ENCODE measurements around the gene DPM3.

DNA sequence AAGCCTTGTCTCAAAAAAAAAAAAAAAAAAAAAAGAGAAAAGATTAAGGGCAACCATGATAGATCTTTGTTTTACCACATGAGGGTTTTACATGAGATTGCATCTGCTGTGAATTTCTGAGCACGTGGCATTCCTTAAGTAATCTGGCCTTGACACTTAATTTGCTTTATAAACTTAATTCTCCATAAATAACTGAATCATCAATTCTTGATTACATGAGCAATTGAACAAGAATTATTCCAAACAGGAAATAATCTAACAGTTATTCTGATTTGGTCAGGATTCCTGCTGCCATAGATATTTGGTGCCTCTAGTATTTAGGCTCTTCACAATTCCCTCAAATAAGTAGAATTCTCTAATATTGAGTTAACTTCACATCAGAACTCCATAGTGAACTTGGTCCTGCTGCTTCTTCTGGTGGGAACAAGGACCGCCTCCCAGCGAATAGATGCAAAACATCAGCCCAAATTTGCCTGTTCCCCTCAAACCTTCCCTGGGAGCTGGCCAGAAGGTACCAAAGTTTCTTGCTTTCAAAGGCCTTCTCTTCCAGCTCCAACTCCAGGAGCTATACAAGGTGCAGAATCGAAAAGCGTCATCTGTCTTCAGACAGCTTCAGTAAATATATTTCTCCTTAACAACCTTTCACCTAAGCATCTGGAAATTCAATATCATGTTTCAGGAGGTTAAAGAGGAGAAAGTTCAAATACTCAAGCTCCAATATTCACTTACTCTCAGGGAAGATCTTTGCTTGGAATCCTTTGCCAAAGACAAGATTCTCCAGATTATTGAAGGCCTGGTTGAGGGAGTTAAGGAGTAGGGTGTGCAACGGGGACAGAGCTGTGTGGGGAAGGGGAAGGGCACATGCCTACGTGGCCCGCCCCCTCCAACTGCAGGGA is 31.8 kb upstream of the DPM3 start:
- TF ChIP-seq, protein P1, sequence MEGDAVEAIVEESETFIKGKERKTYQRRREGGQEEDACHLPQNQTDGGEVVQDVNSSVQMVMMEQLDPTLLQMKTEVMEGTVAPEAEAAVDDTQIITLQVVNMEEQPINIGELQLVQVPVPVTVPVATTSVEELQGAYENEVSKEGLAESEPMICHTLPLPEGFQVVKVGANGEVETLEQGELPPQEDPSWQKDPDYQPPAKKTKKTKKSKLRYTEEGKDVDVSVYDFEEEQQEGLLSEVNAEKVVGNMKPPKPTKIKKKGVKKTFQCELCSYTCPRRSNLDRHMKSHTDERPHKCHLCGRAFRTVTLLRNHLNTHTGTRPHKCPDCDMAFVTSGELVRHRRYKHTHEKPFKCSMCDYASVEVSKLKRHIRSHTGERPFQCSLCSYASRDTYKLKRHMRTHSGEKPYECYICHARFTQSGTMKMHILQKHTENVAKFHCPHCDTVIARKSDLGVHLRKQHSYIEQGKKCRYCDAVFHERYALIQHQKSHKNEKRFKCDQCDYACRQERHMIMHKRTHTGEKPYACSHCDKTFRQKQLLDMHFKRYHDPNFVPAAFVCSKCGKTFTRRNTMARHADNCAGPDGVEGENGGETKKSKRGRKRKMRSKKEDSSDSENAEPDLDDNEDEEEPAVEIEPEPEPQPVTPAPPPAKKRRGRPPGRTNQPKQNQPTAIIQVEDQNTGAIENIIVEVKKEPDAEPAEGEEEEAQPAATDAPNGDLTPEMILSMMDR (conservative IDR thresholded peaks at IDR 0.05) = no peak
- no peak for TF ChIP-seq EZH2 (IDR thresholded peaks at IDR 0.05; ENCODE audit: low read depth)
